Endothelial cell (in vitro differentiated cells): ENCODE results near the gene KIF21B. TPM values are rescaled to one million over a fixed set of nuclear protein-coding genes. Genes with fewer than 3 reads are reported as not detected.

ENCODE experiments used
- DNase-seq: peaks from one replicate; pipeline ENCODE4 v3.0.0; 2021; ENCODE audit warnings: low spot score
- H3K27ac Mint-ChIP-seq: one replicate; pipeline ENCODE4 v1.8.0; 2021; ENCODE audit warnings: mixed read lengths, inconsistent platforms; ENCODE audit not compliant: unreplicated experiment
- H3K27me3 Mint-ChIP-seq: one replicate; pipeline ENCODE4 v1.8.0; 2021; ENCODE audit warnings: mild to moderate bottlenecking, moderate library complexity, mixed read lengths, inconsistent platforms; ENCODE audit not compliant: unreplicated experiment
- H3K36me3 Mint-ChIP-seq: one replicate; pipeline ENCODE4 v1.8.0; 2021; ENCODE audit warnings: mild to moderate bottlenecking, low read depth, mixed read lengths, inconsistent platforms; ENCODE audit not compliant: unreplicated experiment
- H3K4me1 Mint-ChIP-seq: one replicate; pipeline ENCODE4 v1.8.0; 2021; ENCODE audit warnings: mild to moderate bottlenecking, mixed read lengths, inconsistent platforms; ENCODE audit not compliant: unreplicated experiment
- H3K4me3 Mint-ChIP-seq: one replicate; pipeline ENCODE4 v1.8.0; 2021; ENCODE audit warnings: mild to moderate bottlenecking, mixed read lengths, inconsistent platforms; ENCODE audit not compliant: unreplicated experiment
- H3K9me3 Mint-ChIP-seq: one replicate; pipeline ENCODE4 v1.8.0; 2021; ENCODE audit warnings: mixed read lengths, inconsistent platforms; ENCODE audit not compliant: unreplicated experiment
- total RNA-seq: library from RNA; stranded (reverse); fragmentation: NEBNext Ultra II Directional; extraction: Animal tissue kit (Norgen Biotek cat#: 25700); gene quantifications from one replicate; pipeline ENCODE4 v1.2.1, GENCODE V29; 2021; ENCODE audit not compliant: unreplicated experiment
- TF ChIP-seq, protein P1 (sequence below): fragments of 200-600 bp; sonication (generic); IDR thresholded peaks from one replicate; pipeline ENCODE4 v1.5.0; 2021; ENCODE audit warnings: antibody characterized with exemption; ENCODE audit not compliant: unreplicated experiment

KIF21B gene
- total RNA-seq, 1 donor from 2014 or later: 8.4 TPM

DNA sequence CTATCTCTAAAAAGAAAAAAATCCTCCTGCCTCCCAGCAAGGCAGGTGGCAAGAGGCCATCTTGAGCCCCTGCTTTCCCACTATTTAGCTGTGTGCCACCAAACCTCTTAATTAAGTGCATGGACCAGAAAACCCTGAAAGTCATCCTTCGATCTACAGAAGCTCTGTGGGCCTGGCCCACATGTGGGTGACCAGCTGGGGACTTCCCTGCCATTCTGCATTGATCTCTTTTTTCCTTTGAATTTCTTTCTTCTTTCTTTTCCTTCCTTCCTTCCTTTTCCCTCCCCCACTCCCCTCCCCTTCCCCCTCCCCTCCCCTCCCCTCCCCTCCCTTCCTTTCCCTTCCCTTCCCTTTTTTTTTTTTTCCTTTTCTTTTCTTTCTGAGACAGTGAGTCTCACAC is 38.0 kb downstream of the KIF21B start:
- TF ChIP-seq, protein P1, sequence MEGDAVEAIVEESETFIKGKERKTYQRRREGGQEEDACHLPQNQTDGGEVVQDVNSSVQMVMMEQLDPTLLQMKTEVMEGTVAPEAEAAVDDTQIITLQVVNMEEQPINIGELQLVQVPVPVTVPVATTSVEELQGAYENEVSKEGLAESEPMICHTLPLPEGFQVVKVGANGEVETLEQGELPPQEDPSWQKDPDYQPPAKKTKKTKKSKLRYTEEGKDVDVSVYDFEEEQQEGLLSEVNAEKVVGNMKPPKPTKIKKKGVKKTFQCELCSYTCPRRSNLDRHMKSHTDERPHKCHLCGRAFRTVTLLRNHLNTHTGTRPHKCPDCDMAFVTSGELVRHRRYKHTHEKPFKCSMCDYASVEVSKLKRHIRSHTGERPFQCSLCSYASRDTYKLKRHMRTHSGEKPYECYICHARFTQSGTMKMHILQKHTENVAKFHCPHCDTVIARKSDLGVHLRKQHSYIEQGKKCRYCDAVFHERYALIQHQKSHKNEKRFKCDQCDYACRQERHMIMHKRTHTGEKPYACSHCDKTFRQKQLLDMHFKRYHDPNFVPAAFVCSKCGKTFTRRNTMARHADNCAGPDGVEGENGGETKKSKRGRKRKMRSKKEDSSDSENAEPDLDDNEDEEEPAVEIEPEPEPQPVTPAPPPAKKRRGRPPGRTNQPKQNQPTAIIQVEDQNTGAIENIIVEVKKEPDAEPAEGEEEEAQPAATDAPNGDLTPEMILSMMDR: no peak
- Mint-ChIP-seq H3K4me1 (no peaks in the 10 kb centered on the region), H3K4me3 (no peak overlapping the region), H3K27me3 (peaks cover 9% of the 10 kb centered on the region), H3K27ac (no peak overlapping the region), H3K9me3 (no peaks in the 10 kb centered on the region), H3K36me3 (peaks cover 6% of the 10 kb centered on the region)
- no peak for DNase-seq

- no peak for DNase-seq
- Mint-ChIP-seq H3K4me3 (no peak overlapping the region), H3K27me3 (peaks cover 9% of the 10 kb centered on the region), H3K27ac (no peak overlapping the region), H3K36me3 (peaks cover 17% of the 10 kb centered on the region), H3K9me3 (no peaks in the 10 kb centered on the region), H3K4me1 (no peaks in the 10 kb centered on the region)
- TF ChIP-seq, protein P1: no peak
Measured at GRCh38 chr1:200983035-200983561, 40.4 kb downstream of the KIF21B start.

GRCh38 chr1:200982071-200982945 is 41.2 kb downstream of the KIF21B start:
- Mint-ChIP-seq H3K4me3 (no peak overlapping the region), H3K27ac (no peak overlapping the region), H3K4me1 (no peaks in the 10 kb centered on the region), H3K27me3 (peaks cover 5% of the 10 kb centered on the region), H3K36me3 (peaks cover 13% of the 10 kb centered on the region), H3K9me3 (no peaks in the 10 kb centered on the region)
- TF ChIP-seq, protein P1: no peak
- no peak for DNase-seq

DNA sequence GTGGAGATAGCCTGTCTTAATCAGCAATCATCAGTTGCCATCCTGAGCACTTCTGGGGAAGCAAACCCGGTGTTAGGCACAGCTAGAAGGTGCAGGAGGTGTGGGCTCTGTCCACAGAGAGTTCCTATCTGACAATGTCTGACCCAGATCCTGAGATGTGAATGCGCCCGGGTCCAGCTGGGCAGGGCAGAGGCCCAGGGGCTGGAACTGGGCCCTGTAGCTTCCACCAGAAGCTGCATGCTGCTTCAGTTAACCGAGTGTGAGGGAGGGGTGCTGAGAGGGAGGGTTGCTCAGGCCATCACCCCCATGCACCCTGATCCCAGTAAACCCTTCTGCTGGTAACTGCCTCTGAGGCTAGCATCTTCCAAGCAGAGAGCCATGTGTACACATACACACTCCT is 42.2 kb downstream of the KIF21B start:
- Mint-ChIP-seq H3K9me3 (no peaks in the 10 kb centered on the region), H3K27me3 (peaks cover 5% of the 10 kb centered on the region), H3K36me3 (peaks cover 16% of the 10 kb centered on the region), H3K4me1 (no peaks in the 10 kb centered on the region), H3K4me3 (no peak overlapping the region), H3K27ac (no peak overlapping the region)
- DNase-seq: no peak
- TF ChIP-seq, protein P1: no peak

DNA sequence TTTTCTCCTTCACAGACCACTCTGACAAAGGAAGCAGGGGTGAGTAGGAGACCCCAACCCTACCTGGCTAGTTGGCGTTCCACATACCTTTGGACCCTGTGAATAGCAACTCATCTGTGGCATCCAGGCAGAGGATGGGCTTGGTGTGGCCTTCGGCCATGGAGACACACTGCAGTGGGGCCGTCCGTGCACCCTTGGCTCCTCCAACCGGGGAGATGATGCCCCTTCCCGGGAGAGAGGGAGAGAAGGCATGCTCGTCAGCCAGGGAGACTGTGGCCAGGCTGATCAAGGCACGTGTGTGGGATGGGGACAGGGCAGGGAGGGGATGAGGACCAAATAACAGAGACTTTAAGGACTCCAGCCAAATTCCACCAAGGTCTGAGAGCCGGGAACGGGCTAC is 42.6 kb downstream of the KIF21B start:
- Mint-ChIP-seq H3K4me3 (no peak overlapping the region), H3K27ac (no peak overlapping the region), H3K36me3 (peaks cover 16% of the 10 kb centered on the region), H3K27me3 (peaks cover 5% of the 10 kb centered on the region), H3K9me3 (no peaks in the 10 kb centered on the region), H3K4me1 (no peaks in the 10 kb centered on the region)
- TF ChIP-seq, protein P1: no peak
- DNase-seq: no peak
